Suprapubic skin (tissue), 4 donors: Measurements from ENCODE around the gene FHIP1A. TPM values are rescaled to one million over a fixed set of nuclear protein-coding genes. Genes with fewer than 3 reads are reported as not detected.

ENCODE experiments used
- DNase-seq, 2 donors: peaks; one replicate each; pipeline ENCODE4 v3.0.0-alpha.2; 2019; ENCODE audit warnings: low spot score in 2 of 2
- H3K27ac ChIP-seq: fragments of 200-600 bp; sonication (generic); one replicate; pipeline ENCODE4 v1.5.1; 2019
- H3K27me3 ChIP-seq: fragments of 200-600 bp; sonication (generic); one replicate; pipeline ENCODE4 v1.5.1; 2019
- H3K36me3 ChIP-seq: fragments of 200-600 bp; sonication (generic); one replicate; pipeline ENCODE4 v1.5.1; 2019
- H3K4me1 ChIP-seq: fragments of 200-600 bp; sonication (generic); one replicate; pipeline ENCODE4 v1.5.1; 2019
- H3K4me3 ChIP-seq: fragments of 200-600 bp; sonication (generic); one replicate; pipeline ENCODE4 v1.5.1; 2019; ENCODE audit warnings: mild to moderate bottlenecking
- H3K9me3 ChIP-seq: fragments of 200-600 bp; sonication (generic); one replicate; pipeline ENCODE4 v1.5.1; 2019
- CTCF ChIP-seq, 2 donors: fragments of 200-600 bp in 1 of 2; fragments of 450-650 bp in 1 of 2; sonication (generic) in 1 of 2; IDR thresholded peaks; one replicate each; pipeline ENCODE4 v1.5.1; 2016 to 2019; ENCODE audit warnings: antibody characterized with exemption in 2 of 2, mild to moderate bottlenecking in 1 of 2, moderate library complexity in 1 of 2
- EP300 ChIP-seq: sonication (generic); formaldehyde crosslinking; IDR thresholded peaks from one replicate; pipeline ENCODE4 v1.6.1; 2017; ENCODE audit warnings: antibody characterized with exemption
- POLR2A ChIP-seq, 2 donors: fragments of 450-650 bp; IDR thresholded peaks; one replicate each; pipeline ENCODE4 v1.6.1; 2017; ENCODE audit warnings: antibody characterized with exemption in 2 of 2, mild to moderate bottlenecking in 2 of 2, moderate library complexity in 2 of 2
- POLR2AphosphoS5 ChIP-seq, 3 donors: sonication (generic); formaldehyde crosslinking; IDR thresholded peaks; one replicate each; pipeline ENCODE4 v1.6.1; 2017; ENCODE audit warnings: antibody characterized with exemption in 3 of 3
- WGBS: methylation state at CpG from one replicate; pipeline ENCODE4 v1.1.5; 2018; 5-methylcytosine and 5-hydroxymethylcytosine counted together
- total RNA-seq, 4 donors: library from RNA; depleted of rRNA; stranded (reverse); fragments of >200 nt; gene quantifications; one replicate each; pipeline ENCODE4 v1.1.0, GENCODE V29; 2016

The FHIP1A gene
- 100 to 1,000 TPM in 3 of 4 donors, 10 to 100 TPM in 1; 90.3 to 105 (median 101) TPM for total RNA-seq

GRCh38 chr4:151408630-151409469, at the start of gene FHIP1A:
TSS of gene FHIP1A (plus strand) at chr4:151409176. CDS start at chr4:151566260, 157,084 bp downstream.
- Histone ChIP-seq H3K27ac (peak within 1 kb of the TSS; percentile 91), H3K36me3 (no peaks in the 10 kb centered on the region), H3K27me3 (no peaks in the 10 kb centered on the region), H3K4me1 (peaks cover 24% of the 10 kb centered on the region), H3K4me3 (peak within 1 kb of the TSS; percentile 58), H3K9me3 (no peaks in the 10 kb centered on the region)
- DNase-seq = peak; percentile 84 to 85
- under 1% methylated on average over 21 of the region's 84 CpGs for WGBS
- peak in 1 of 2 donors; percentile 25 for TF ChIP-seq POLR2A (IDR thresholded peaks at IDR 0.05)
- peak in 2 of 3 donors; percentile 55 to 62 for TF ChIP-seq POLR2AphosphoS5 (IDR thresholded peaks at IDR 0.05)
- TF ChIP-seq EP300 = no peak
- no peak for TF ChIP-seq CTCF (IDR thresholded peaks at IDR 0.05)

GRCh38 chr4:151359576-151359975, 49.4 kb upstream of the FHIP1A start:
- no peaks in the 10 kb centered on the region for H3K36me3 ChIP-seq
- TF ChIP-seq POLR2AphosphoS5 (IDR thresholded peaks at IDR 0.05) (no peak), EP300 (no peak), POLR2A (IDR thresholded peaks at IDR 0.05) (no peak), CTCF (IDR thresholded peaks at IDR 0.05) (no peak)
- DNase-seq = no peak
- no peak overlapping the region for H3K27ac ChIP-seq
- H3K27me3 ChIP-seq = no peaks in the 10 kb centered on the region
- peaks cover 12% of the 10 kb centered on the region for H3K4me1 ChIP-seq
- no peaks in the 10 kb centered on the region for H3K9me3 ChIP-seq
- WGBS = 75% methylated on average over 4 of the region's 4 CpGs
- no peak overlapping the region for H3K4me3 ChIP-seq

GRCh38 chr4:151361126-151361525, 47.9 kb upstream of the FHIP1A start:
- Histone ChIP-seq H3K27me3 (no peaks in the 10 kb centered on the region), H3K36me3 (no peaks in the 10 kb centered on the region), H3K27ac (no peak overlapping the region), H3K4me3 (no peak overlapping the region), H3K4me1 (peaks cover 4% of the 10 kb centered on the region), H3K9me3 (no peaks in the 10 kb centered on the region)
- DNase-seq = no peak
- WGBS = 95% methylated on average over 2 of the region's 2 CpGs
- TF ChIP-seq EP300 = no peak
- no peak for TF ChIP-seq POLR2AphosphoS5 (IDR thresholded peaks at IDR 0.05)
- no peak for TF ChIP-seq CTCF (IDR thresholded peaks at IDR 0.05)
- TF ChIP-seq POLR2A (IDR thresholded peaks at IDR 0.05) = no peak

- 91% methylated on average over 13 of the region's 13 CpGs for WGBS
- DNase-seq = no peak
- no peak for TF ChIP-seq POLR2A (IDR thresholded peaks at IDR 0.05)
- no peak for TF ChIP-seq POLR2AphosphoS5 (IDR thresholded peaks at IDR 0.05)
- TF ChIP-seq CTCF (IDR thresholded peaks at IDR 0.05) = no peak
- TF ChIP-seq EP300 = no peak
These were observed 47.0 kb upstream of the FHIP1A start for GRCh38 chr4:151361966-151362365.

GRCh38 chr4:151362404-151363164, 46.4 kb upstream of the FHIP1A start:
- no peaks in the 10 kb centered on the region for H3K36me3 ChIP-seq
- DNase-seq = peak; percentile 87 to 89
- no peaks in the 10 kb centered on the region for H3K9me3 ChIP-seq
- peaks cover 3% of the 10 kb centered on the region for H3K4me1 ChIP-seq
- H3K27ac ChIP-seq = no peak overlapping the region
- H3K4me3 ChIP-seq = no peak overlapping the region
- no peaks in the 10 kb centered on the region for H3K27me3 ChIP-seq
- WGBS = 41% methylated on average over 14 of the region's 14 CpGs
- TF ChIP-seq CTCF (IDR thresholded peaks at IDR 0.05) (peak; percentile 94 to 98), POLR2A (IDR thresholded peaks at IDR 0.05) (no peak), EP300 (no peak), POLR2AphosphoS5 (IDR thresholded peaks at IDR 0.05) (no peak)

More at GRCh38 chr4:151361966-151362365, 47.0 kb upstream of the FHIP1A start:
- Histone ChIP-seq H3K36me3 (no peaks in the 10 kb centered on the region), H3K27me3 (no peaks in the 10 kb centered on the region), H3K4me1 (peaks cover 3% of the 10 kb centered on the region), H3K27ac (no peak overlapping the region), H3K4me3 (no peak overlapping the region), H3K9me3 (no peaks in the 10 kb centered on the region)
